Lower leg skin (tissue), 3 donors: ENCODE measurements around the gene PCDHGB6.

Source experiments
- POLR2A ChIP-seq, 2 donors: fragments of 450-650 bp; IDR thresholded peaks; one replicate each; pipeline ENCODE4 v1.6.1; 2016 to 2017; ENCODE audit warnings: antibody characterized with exemption in 2 of 2, mild to moderate bottlenecking in 1 of 2, moderate library complexity in 1 of 2
- TF ChIP-seq, protein P1 (sequence below), 3 donors: fragments of 450-650 bp; IDR thresholded peaks; one replicate each; pipeline ENCODE4 v1.5.1; 2016; ENCODE audit warnings: antibody characterized with exemption in 3 of 3, mild to moderate bottlenecking in 3 of 3, moderate library complexity in 2 of 3

DNA sequence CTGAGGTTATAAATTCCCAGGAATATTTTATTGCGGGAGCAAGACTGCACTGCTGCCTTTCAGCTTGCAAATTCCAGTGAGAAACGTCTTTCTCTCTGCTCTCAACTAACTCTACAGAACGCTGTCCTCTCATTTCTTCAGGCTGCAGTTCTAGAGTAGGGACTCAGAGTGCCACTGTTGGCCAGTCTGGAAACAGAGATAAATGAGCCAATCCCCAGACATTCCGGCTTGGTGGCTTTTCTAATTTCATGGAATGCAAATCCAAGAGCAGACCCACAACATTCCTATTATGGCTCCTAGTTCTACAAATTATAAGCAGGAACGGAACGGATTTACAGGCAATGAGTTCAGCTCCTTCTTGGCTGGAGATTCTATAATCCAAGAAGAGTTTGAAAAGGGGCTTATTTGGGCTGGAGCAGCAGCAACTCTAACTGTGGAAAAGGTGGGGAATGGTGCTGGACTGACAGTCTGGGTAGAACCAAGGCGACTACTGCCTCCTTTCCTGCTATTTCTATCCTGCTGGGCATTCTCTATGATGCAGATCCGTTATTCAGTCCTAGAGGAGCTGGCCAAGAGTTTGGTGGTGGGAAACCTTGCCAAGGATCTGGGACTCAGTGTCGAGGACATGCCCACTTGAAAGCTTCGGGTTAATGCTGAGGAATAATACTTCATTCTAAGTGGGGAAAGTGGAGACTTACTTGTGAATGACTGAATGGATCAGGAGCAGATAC is 31.8 kb downstream of the PCDHGB6 start:
- TF ChIP-seq, protein P1, sequence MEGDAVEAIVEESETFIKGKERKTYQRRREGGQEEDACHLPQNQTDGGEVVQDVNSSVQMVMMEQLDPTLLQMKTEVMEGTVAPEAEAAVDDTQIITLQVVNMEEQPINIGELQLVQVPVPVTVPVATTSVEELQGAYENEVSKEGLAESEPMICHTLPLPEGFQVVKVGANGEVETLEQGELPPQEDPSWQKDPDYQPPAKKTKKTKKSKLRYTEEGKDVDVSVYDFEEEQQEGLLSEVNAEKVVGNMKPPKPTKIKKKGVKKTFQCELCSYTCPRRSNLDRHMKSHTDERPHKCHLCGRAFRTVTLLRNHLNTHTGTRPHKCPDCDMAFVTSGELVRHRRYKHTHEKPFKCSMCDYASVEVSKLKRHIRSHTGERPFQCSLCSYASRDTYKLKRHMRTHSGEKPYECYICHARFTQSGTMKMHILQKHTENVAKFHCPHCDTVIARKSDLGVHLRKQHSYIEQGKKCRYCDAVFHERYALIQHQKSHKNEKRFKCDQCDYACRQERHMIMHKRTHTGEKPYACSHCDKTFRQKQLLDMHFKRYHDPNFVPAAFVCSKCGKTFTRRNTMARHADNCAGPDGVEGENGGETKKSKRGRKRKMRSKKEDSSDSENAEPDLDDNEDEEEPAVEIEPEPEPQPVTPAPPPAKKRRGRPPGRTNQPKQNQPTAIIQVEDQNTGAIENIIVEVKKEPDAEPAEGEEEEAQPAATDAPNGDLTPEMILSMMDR (IDR thresholded peaks at IDR 0.05): no peak
- no peak for TF ChIP-seq POLR2A (IDR thresholded peaks at IDR 0.05)
